HepG2 (cell line): Measurements from ENCODE around the gene COQ9. TPM values are rescaled to one million over a fixed set of nuclear protein-coding genes. Genes with fewer than 3 reads are reported as not detected.
A peak's percentile ranks its signal among the peaks of the same experiment; 100 is the strongest.

Source experiments
- ADNP ChIP-seq: sonication (generic); formaldehyde crosslinking; IDR thresholded peaks from 2 replicates; pipeline ENCODE4 v1.4.0; 2020; ENCODE audit warnings: missing genetic modification reagents
- AGO2 ChIP-seq: fragments of 200-400 bp; formaldehyde crosslinking; optimal IDR thresholded peaks from 2 replicates; pipeline ENCODE3; 2017; ENCODE audit warnings: mild to moderate bottlenecking, low read depth, low read length, moderate library complexity
- EEA1 ChIP-seq: sonication (generic); formaldehyde crosslinking; IDR thresholded peaks from 2 replicates; pipeline ENCODE4 v1.5.1; 2020; ENCODE audit warnings: mild to moderate bottlenecking, missing genetic modification reagents, borderline replicate concordance
- KDM4B ChIP-seq: sonication (generic); formaldehyde crosslinking; IDR thresholded peaks from 2 replicates; pipeline ENCODE4 v1.4.0; 2020; ENCODE audit warnings: missing genetic modification reagents
- KLF13 ChIP-seq: sonication (generic); formaldehyde crosslinking; IDR thresholded peaks from 2 replicates; pipeline ENCODE4 v1.4.0; 2020; ENCODE audit warnings: mild to moderate bottlenecking, missing genetic modification reagents
- ZNF205 ChIP-seq: IDR thresholded peaks from 2 replicates; pipeline ENCODE4 v1.6.1; 2018; ENCODE audit warnings: missing biosample characterization, missing genetic modification reagents
- ZNF207 ChIP-seq: fragments of 450-650 bp; IDR thresholded peaks from 2 replicates; pipeline ENCODE4 v1.6.1; 2016; ENCODE audit warnings: antibody characterized with exemption, borderline replicate concordance
- ZNF530 ChIP-seq: sonication (generic); formaldehyde crosslinking; IDR thresholded peaks from 2 replicates; pipeline ENCODE4 v1.5.0; 2020; ENCODE audit warnings: low read depth, mild to moderate bottlenecking, missing genetic modification reagents
- ZSCAN31 ChIP-seq: sonication (generic); formaldehyde crosslinking; IDR thresholded peaks from 2 replicates; pipeline ENCODE4 v1.5.0; 2020; ENCODE audit warnings: low read depth, mild to moderate bottlenecking, missing genetic modification reagents
- polyA plus RNA-seq, 8 experiments: library from polyadenylated mRNA; depleted of rRNA in 3 of 8; stranded (reverse) in 7 of 8; unstranded in 1 of 8; fragments of >200 nt; fragmentation: Illumina TruSeq in 4 of 8; extraction: Trizol in 4 of 8; gene quantifications; 2 replicates each; pipeline versions ENCODE4 v1.2.1 to v1.2.3, GENCODE V29; 2011 to 2016; ENCODE audit warnings: low read depth in 4 of 8, missing spikeins in 1 of 8, mixed read lengths in 1 of 8; ENCODE audit not compliant: insufficient read depth in 1 of 8
- total RNA-seq, 5 experiments: library from RNA; depleted of rRNA; stranded (reverse); fragments of >200 nt; fragmentation: Illumina TruSeq; extraction: Trizol; gene quantifications; 2 replicates each; pipeline ENCODE4 v1.2.3, GENCODE V29; 2016; ENCODE audit warnings: low read depth in 1 of 5
- TF ChIP-seq, protein P1 (sequence below): sonication (generic); formaldehyde crosslinking; IDR thresholded peaks from 2 replicates; pipeline ENCODE4 v1.4.0; 2020; ENCODE audit warnings: mild to moderate bottlenecking, missing genetic modification reagents
- TF ChIP-seq, protein P2 (sequence below): sonication (generic); formaldehyde crosslinking; IDR thresholded peaks from 2 replicates; pipeline ENCODE4 v1.5.1; 2020; ENCODE audit warnings: missing genetic modification reagents, mild to moderate bottlenecking, borderline replicate concordance
- TF ChIP-seq, protein P3 (sequence below): sonication (generic); formaldehyde crosslinking; IDR thresholded peaks from 2 replicates; pipeline ENCODE4 v1.9.0; 2022; ENCODE audit warnings: missing genetic modification reagents, mild to moderate bottlenecking, borderline replicate concordance
- TF ChIP-seq, protein P4 (sequence below): sonication (generic); formaldehyde crosslinking; IDR thresholded peaks from 2 replicates; pipeline ENCODE4 v1.4.0; 2020; ENCODE audit warnings: mild to moderate bottlenecking, missing genetic modification reagents
- TF ChIP-seq, protein P5 (sequence below): sonication (generic); formaldehyde crosslinking; IDR thresholded peaks from 2 replicates; pipeline ENCODE4 v1.5.1; 2020; ENCODE audit warnings: missing genetic modification reagents, mild to moderate bottlenecking, borderline replicate concordance
- TF ChIP-seq, protein P6 (sequence below): sonication (generic); formaldehyde crosslinking; IDR thresholded peaks from 2 replicates; pipeline ENCODE4 v1.5.0; 2020; ENCODE audit warnings: missing genetic modification reagents

COQ9 gene
- total and polyA plus RNA-seq, 2 of the 13 experiments (the other 11 are each of a cell fraction or from before 2014, with no cell fraction given): 57.5 to 108 TPM

DNA sequence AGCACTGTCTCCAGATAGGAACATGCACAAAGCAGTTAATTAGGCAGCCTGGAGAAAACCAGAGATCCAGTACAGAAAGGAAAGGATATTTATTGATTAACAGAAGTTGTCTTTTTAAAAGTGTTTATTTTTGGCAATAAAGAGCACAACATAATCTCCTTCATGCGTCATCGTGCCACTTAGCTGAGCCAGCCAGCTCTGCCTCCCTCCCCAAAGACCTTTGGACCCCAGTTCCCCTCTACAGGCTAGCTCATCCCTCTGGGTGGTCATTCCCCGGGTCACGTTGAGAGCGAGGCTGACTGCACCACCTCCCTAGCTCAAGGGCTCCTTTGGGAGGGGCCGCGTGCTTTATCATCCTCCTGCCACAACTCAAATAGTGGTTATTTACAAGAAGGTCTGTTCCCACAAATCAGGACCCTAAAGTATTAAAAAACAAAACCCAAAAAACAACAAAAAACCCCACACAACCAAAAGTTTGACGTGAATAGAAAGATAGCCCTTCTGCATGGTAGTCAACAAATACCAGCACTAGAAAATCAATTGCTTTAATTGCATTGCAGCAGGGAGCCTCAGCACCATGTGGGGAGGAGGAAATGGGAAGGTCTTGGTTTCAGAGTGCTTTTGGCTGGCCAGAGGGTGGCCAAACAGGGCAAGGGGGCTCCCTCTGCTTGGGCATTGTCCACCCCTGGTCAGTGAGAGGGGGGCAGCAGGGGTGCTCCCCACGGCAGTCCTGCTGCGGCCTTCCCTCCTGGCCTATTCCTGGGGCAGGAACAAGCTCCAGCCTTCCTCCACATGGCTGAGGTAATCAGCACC is 24.8 kb downstream of the COQ9 start (continued):
- TF ChIP-seq, protein P1, sequence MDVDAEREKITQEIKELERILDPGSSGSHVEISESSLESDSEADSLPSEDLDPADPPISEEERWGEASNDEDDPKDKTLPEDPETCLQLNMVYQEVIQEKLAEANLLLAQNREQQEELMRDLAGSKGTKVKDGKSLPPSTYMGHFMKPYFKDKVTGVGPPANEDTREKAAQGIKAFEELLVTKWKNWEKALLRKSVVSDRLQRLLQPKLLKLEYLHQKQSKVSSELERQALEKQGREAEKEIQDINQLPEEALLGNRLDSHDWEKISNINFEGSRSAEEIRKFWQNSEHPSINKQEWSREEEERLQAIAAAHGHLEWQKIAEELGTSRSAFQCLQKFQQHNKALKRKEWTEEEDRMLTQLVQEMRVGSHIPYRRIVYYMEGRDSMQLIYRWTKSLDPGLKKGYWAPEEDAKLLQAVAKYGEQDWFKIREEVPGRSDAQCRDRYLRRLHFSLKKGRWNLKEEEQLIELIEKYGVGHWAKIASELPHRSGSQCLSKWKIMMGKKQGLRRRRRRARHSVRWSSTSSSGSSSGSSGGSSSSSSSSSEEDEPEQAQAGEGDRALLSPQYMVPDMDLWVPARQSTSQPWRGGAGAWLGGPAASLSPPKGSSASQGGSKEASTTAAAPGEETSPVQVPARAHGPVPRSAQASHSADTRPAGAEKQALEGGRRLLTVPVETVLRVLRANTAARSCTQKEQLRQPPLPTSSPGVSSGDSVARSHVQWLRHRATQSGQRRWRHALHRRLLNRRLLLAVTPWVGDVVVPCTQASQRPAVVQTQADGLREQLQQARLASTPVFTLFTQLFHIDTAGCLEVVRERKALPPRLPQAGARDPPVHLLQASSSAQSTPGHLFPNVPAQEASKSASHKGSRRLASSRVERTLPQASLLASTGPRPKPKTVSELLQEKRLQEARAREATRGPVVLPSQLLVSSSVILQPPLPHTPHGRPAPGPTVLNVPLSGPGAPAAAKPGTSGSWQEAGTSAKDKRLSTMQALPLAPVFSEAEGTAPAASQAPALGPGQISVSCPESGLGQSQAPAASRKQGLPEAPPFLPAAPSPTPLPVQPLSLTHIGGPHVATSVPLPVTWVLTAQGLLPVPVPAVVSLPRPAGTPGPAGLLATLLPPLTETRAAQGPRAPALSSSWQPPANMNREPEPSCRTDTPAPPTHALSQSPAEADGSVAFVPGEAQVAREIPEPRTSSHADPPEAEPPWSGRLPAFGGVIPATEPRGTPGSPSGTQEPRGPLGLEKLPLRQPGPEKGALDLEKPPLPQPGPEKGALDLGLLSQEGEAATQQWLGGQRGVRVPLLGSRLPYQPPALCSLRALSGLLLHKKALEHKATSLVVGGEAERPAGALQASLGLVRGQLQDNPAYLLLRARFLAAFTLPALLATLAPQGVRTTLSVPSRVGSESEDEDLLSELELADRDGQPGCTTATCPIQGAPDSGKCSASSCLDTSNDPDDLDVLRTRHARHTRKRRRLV (CRISPR knock-in tag): no peak
- TF ChIP-seq, protein P2, sequence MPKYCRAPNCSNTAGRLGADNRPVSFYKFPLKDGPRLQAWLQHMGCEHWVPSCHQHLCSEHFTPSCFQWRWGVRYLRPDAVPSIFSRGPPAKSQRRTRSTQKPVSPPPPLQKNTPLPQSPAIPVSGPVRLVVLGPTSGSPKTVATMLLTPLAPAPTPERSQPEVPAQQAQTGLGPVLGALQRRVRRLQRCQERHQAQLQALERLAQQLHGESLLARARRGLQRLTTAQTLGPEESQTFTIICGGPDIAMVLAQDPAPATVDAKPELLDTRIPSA (CRISPR knock-in tag): no peak
- TF ChIP-seq ADNP (CRISPR knock-in tag) (no peak), ZNF207 (no peak), AGO2 (no peak), KDM4B (CRISPR knock-in tag) (peak; percentile 78; the same call in 1 of the 2 replicates), ZNF530 (CRISPR knock-in tag) (no peak), ZSCAN31 (CRISPR knock-in tag) (no peak), ZNF205 (peak; percentile 90), KLF13 (CRISPR knock-in tag) (no peak), EEA1 (CRISPR knock-in tag) (no peak)
- TF ChIP-seq, protein P3, sequence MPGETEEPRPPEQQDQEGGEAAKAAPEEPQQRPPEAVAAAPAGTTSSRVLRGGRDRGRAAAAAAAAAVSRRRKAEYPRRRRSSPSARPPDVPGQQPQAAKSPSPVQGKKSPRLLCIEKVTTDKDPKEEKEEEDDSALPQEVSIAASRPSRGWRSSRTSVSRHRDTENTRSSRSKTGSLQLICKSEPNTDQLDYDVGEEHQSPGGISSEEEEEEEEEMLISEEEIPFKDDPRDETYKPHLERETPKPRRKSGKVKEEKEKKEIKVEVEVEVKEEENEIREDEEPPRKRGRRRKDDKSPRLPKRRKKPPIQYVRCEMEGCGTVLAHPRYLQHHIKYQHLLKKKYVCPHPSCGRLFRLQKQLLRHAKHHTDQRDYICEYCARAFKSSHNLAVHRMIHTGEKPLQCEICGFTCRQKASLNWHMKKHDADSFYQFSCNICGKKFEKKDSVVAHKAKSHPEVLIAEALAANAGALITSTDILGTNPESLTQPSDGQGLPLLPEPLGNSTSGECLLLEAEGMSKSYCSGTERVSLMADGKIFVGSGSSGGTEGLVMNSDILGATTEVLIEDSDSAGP (CRISPR knock-in tag): peak; percentile 60
- TF ChIP-seq, protein P4, sequence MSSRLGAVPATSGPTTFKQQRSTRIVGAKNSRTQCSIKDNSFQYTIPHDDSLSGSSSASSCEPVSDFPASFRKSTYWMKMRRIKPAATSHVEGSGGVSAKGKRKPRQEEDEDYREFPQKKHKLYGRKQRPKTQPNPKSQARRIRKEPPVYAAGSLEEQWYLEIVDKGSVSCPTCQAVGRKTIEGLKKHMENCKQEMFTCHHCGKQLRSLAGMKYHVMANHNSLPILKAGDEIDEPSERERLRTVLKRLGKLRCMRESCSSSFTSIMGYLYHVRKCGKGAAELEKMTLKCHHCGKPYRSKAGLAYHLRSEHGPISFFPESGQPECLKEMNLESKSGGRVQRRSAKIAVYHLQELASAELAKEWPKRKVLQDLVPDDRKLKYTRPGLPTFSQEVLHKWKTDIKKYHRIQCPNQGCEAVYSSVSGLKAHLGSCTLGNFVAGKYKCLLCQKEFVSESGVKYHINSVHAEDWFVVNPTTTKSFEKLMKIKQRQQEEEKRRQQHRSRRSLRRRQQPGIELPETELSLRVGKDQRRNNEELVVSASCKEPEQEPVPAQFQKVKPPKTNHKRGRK (CRISPR knock-in tag): 0 out of 2 replicates have a peak, but pooled peaks have one; percentile 74
- TF ChIP-seq, protein P5, sequence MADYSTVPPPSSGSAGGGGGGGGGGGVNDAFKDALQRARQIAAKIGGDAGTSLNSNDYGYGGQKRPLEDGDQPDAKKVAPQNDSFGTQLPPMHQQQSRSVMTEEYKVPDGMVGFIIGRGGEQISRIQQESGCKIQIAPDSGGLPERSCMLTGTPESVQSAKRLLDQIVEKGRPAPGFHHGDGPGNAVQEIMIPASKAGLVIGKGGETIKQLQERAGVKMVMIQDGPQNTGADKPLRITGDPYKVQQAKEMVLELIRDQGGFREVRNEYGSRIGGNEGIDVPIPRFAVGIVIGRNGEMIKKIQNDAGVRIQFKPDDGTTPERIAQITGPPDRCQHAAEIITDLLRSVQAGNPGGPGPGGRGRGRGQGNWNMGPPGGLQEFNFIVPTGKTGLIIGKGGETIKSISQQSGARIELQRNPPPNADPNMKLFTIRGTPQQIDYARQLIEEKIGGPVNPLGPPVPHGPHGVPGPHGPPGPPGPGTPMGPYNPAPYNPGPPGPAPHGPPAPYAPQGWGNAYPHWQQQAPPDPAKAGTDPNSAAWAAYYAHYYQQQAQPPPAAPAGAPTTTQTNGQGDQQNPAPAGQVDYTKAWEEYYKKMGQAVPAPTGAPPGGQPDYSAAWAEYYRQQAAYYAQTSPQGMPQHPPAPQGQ (CRISPR knock-in tag): 0 out of 2 replicates have a peak, but pooled peaks have one; percentile 67
- TF ChIP-seq, protein P6, sequence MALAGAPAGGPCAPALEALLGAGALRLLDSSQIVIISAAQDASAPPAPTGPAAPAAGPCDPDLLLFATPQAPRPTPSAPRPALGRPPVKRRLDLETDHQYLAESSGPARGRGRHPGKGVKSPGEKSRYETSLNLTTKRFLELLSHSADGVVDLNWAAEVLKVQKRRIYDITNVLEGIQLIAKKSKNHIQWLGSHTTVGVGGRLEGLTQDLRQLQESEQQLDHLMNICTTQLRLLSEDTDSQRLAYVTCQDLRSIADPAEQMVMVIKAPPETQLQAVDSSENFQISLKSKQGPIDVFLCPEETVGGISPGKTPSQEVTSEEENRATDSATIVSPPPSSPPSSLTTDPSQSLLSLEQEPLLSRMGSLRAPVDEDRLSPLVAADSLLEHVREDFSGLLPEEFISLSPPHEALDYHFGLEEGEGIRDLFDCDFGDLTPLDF (CRISPR knock-in tag): no peak
